GM15510 (cell line): ENCODE data around the gene ERMARD.

ENCODE experiments used
- POLR2A ChIP-seq: IDR thresholded peaks from 3 replicates; pipeline ENCODE4 v1.6.1; 2011; ENCODE audit warnings: borderline replicate concordance; ENCODE audit not compliant: insufficient read length; ENCODE audit errors: extremely low read depth

Gene ERMARD

DNA sequence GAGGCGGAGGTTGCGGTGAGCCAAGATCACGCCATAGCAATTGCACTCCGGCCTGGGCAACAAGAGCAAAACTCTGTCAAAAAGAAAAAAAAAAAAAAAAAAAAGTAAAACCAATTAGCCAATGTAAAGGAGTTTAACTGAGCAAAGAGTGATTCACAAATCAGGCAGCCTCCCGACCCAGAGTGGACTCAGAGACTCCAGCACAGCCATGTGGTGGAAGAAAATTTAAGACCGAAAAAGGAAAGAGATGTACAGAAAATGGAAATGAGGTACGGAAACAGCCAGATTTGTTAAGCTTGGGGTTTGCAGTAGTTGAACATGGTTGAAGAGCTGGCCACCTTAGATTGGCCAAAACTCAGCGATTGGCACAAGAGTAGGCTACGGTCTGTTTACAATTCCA, 51.4 kb downstream of the ERMARD start:
- no peak for TF ChIP-seq POLR2A

DNA sequence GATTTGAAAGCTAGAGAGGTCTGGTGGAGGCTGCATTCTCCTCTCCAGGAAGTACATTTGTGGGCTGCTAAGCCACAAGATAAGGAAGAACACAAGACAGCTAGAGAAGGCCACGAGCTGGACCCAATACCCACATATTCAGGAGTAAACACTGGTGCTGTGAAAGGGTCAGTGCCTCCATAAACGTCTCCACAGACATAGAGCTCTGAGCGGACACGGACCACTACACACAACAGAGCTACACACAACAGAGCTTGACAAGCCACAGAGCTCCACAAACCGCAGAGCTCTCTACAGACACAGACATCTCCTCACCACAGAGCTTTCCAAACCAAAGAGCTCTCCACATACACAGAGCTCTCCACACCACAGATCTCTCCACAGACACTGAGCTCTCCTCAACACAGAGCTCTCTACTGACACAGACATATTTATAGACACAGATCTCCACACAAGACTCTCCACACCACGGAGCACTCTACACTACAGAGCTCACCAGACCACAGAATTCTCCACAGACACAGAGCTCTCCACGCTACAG, 51.9 kb downstream of the ERMARD start:
- no peak for TF ChIP-seq POLR2A

DNA sequence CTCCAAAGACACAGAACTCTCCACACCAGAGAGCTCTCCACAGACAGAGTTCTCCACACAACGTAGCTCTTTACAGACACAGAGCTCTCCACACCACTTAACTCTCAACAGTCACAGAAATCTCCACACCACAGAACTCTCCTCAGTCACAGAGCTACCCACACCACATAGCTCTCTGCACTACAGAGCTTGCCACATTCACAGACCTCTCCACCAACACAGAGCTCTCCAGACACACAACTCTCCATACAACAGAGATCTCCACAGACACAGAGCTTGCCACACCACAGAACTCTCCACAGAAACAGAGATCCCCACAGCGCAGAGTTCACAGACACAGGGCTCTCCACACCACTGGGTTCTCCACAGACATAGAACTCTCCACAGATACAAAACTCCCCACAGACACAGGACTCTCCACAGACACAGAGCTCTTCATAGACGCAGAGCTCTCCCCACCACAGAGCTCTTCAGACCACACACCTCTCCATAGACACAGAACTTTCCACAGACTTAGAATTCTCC, 52.5 kb downstream of the ERMARD start:
- TF ChIP-seq POLR2A = no peak

DNA sequence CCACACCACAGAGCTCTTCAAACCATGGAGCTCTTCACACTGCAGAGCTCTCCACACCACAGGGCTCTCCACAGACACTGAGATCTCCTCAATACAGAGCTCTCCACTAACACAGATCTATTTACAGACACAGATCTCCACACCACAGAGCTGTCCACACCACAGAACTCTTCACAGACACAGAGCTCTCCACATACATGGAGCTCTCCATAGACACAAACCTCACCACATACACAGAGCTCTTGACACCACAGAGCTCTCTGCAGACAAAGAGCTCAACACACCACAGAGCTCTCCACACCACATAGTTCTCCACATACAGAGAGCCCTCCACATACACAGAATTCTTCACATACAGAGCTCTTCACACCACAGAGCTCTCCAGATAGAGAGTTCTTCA, 53.0 kb downstream of the ERMARD start:
- TF ChIP-seq POLR2A = no peak

DNA sequence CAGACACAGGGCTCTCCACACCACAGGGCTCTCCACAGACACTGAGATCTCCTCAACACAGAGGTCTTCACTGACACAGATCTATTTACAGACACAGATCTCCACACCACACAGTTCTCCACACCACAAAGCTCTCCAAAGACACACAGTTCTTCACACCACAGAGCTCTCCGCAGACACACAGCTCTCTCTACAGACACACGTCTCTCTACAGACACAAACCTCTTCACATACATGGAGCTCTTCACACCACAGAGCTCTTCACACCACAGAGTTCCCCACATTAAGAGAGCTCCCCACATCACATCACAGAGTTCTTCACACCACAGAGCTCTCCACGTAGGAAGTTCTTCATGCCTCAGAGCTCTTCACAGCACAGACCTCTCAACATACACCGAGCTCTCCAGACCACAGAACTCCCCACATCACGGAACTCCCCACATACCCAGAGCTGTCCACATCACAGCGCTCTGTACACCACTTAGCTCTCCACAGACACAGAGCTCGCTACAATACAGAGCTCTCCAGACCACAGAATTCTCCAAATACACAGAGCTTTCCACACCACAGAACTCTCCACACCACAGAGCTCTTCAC, 53.9 kb downstream of the ERMARD start:
- no peak for TF ChIP-seq POLR2A

DNA sequence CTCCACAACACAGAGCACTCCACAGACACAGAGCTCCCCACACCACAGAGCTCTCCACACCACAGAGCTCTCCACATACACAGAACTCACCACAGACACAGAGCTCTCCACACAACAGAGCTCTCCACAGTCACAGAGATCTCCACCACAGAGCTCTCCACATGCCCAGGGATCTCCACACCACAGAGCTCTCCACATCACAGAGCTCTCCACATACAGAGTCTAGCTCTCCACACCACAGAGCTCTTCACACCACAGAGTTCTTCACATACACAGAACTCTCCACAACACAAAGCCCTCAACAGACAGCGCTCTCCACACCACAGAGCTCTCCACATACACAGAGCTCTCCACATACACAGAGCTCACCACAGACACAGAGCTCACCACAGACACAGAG, 55.3 kb downstream of the ERMARD start:
- TF ChIP-seq POLR2A = no peak

DNA sequence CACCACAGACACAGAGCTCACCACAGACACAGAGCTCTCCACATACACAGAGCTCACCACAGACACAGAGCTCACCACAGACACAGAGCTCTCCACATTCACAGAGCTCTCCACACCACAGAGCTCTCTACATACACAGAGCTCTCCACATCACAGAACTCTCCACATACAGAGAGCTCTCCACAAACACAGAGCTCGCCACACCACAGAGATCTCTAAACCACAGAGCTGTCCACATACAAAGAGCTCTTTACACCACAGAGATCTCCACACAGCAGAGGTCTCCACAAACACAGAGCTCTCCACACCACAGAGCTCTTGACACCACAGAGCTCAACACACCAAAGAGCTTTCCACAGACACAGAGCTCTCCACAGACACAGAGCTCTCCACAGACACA, 55.8 kb downstream of the ERMARD start:
- no peak for TF ChIP-seq POLR2A

DNA sequence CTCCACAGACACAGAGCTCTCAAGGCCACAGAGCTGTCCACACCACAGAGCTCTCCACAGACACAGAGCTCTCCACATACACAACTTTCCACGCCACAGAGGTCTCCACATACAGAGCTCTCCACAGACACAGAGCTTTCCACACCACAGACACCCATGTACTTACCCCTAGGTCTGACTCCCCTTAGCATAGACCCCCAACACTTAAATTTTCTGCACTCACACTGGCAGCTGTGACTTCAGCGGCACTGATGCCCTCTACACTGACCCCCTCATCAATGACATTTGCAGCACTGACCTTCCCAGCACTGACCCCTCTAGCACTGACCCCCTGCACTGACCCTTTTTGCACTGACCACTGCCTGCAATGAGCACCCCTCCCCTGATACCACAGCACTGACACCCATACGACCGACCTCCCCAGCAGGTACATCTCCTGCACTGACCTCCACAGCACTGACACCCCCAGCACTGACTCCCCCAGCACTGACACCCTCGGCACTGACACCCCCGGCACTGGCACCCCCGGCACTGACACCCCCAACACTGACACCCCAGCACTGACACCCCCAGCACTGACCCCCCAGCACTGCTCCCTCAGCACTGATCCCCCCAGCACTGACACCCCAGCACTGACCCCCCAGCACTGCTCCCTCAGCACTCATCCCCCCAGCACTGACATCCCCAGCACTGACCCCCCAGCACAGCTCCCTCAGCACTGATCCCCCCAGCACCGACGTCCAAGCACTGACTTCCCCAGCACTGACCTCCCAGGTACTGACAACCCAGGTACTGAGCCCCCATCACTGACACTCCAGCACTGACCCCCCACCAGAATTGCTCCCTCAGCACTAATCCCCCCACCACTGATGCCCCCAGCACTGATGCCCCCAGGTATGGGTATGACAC, 56.5 kb downstream of the ERMARD start:
- TF ChIP-seq POLR2A = no peak

DNA sequence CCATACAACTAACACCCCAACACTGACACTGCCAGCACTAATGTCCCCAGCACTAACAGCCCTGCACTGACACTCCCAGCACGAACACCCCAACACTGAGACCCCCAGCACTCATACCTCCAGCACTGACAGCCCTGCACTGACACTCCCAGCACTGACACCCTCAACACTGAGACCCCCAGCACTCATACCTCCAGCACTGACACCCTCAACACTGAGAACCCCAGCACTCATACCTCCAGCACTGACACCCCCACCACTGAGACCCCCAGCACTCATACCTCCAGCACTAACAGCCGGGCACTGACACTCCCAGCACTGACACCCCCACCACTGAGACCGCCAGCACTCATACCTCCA, 57.2 kb downstream of the ERMARD start:
- TF ChIP-seq POLR2A = no peak

DNA sequence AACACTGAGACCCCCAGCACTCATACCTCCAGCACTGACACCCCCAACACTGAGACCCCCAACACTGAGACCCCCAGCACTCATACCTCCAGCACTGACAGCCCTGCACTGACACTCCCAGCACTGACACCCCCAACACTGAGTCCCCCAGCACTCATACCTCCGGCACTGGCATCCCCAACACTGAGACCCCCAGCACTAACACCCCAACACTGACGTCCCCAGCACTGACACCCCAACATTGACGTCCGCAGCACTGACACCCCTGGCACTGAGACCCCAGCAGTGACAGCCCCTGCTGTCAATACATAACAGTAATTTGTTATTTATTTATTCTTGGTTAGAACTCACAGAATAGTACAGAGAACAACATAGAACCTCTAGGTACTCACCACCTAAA, 58.0 kb downstream of the ERMARD start:
- no peak for TF ChIP-seq POLR2A

DNA sequence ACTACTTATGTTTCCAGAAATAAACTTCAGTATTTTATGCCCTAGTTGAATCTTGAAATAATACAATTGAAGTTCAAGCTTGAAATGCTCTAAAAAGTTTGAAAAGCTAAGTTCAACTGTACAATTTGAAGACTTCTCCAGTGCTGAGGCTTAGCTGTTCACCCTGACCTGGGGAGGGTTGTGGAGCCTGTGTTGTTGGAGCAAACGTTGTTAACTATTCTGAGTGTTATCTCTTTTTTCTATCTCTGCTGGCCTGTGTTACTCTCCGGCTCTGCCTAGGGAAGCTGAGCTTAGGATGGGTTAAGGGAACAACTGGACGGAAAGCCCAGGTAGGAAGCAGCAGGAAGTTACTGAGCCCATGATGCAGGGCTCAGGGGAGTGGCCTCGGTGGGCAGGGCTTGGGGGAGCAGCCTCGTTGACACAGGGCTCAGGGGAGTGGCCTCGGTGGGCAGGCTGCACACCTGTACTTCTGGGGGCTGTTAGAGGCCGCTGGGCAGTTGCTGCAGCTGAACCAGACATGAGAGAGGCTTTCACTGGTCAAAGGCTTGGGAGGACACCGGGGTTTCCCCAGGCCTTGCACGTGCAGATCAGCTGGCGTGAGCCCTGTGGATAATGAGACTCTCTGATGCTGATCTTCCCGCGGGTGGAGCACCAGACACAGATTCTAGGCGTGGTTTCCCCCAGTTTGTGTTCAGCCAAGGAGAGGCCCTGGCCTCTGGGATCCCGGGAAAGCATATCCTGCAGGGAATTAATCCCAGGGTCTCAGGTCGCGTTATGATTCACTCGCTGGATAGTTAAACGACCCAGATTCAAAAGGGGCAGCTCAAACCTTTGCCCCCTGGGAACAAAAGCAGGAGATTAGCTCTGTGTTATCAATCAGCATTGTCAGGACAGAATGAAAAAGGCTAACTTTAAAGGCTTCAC, 58.9 kb downstream of the ERMARD start:
- TF ChIP-seq POLR2A = no peak

DNA sequence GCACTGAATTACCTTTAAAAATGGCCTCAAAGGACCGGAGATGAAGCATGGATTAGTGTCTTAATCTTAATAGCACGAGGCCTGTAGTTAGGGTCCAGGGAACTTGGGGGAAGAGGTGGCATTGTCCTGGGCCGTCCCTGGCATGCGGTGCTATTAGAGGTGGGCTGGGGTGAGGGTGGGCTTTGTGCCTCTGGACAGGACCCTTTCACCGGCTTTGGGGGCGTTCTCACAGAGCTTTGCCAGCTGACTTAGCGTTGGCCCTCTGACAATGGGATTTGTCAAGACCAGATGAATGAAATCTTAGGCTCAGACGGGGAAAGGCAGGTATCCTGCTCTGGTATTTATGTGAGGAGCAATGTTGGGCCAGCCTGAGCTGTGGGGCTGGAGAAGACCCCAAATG, 59.6 kb downstream of the ERMARD start:
- TF ChIP-seq POLR2A = no peak

DNA sequence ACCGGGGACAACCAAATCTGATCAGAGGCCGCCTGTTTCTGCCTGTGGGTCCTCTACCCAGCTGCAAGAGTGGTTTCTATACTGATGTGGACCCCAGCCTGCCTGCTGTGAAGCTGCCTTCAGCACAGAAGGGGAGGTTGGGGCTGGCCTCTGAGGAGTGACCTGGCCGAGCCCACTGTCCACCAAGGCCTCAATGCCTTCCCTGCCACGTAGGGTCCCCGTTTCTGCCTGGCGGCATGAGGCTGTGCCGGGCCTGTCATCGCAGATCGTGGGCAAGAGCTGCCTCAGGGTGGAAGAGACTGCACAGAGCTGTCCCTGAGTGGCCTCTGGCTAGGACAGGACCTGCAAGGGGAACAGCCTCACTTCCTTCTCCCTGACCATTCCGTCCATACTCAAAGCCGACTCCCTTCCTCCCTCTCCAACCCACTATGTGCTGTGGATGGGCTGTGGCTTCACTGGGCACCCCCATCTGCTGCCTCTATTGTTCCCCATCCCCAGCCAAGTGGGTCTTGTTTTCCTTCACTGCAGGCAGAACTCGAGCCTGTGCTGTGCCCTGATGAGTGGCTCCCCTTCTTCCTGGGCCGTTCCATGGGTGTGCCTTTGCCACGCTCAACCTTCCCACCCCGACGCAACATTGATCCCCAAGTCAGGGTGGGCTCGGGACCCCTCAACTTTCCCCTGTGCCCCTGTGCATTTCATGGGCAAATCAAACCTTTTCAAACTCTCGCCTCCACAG, 60.3 kb downstream of the ERMARD start:
- no peak for TF ChIP-seq POLR2A

DNA sequence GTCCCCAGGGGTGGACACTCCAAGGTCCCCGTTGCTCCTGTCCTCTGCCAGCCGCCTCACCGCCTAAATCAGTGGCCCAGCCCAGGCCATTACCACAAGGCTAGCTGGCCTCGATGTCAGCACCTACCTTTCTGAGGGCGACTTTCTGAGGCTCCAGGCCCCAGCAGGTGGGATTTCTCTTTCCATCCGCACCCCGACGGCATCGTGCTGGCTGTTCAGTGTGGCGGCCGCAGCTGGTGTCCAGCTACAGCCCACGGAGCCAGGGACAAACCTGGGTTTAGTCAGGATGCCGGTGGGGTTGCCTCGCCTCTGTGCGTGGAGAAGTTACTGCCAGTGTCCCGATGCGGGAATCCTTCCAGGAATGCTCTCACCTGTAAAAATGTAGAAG, 60.8 kb downstream of the ERMARD start:
- no peak for TF ChIP-seq POLR2A
